Uterus (tissue), 4 donors: ENCODE measurements around the gene NUP93. TPM values are rescaled to one million over a fixed set of nuclear protein-coding genes. Genes with fewer than 3 reads are reported as not detected.
"Not testable (repeated sequence)": the region's sequence is repeated elsewhere in the genome, so short reads cannot be mapped to it uniquely, and the experiment has no call there.

Source experiments
- DNase-seq, 2 donors: peaks; one replicate each; pipeline ENCODE4 v3.0.0-alpha.2; 2019 to 2020
- H3K27ac ChIP-seq, 2 donors: fragments of 200-600 bp; sonication (generic); 1 replicate in 1 of 2; 2 replicates in 1 of 2; pipeline ENCODE4 v1.5.1; 2016 to 2018
- H3K27me3 ChIP-seq, 2 donors: fragments of 200-600 bp; sonication (generic); one replicate each; pipeline ENCODE4 v1.5.1; 2018 to 2019; ENCODE audit warnings: control low read depth in 1 of 2
- H3K36me3 ChIP-seq, 2 donors: fragments of 200-600 bp; sonication (generic); one replicate each; pipeline ENCODE4 v1.5.1; 2019; ENCODE audit warnings: control low read depth in 1 of 2
- H3K4me1 ChIP-seq, 2 donors: fragments of 200-600 bp; sonication (generic); one replicate each; pipeline ENCODE4 v1.5.1; 2018 to 2019; ENCODE audit warnings: control low read depth in 1 of 2
- H3K4me3 ChIP-seq, 2 donors: fragments of 200-600 bp; sonication (generic); 1 replicate in 1 of 2; 2 replicates in 1 of 2; pipeline ENCODE4 v1.5.1; 2018 to 2019; ENCODE audit warnings: mild to moderate bottlenecking in 1 of 2
- H3K9me3 ChIP-seq, 2 donors: fragments of 200-600 bp; sonication (generic); one replicate each; pipeline ENCODE4 v1.5.1; 2019; ENCODE audit warnings: control low read depth in 1 of 2
- POLR2A ChIP-seq, 2 donors: fragments of 450-650 bp; IDR thresholded peaks; one replicate each; pipeline ENCODE4 v1.6.1; 2016; ENCODE audit warnings: antibody characterized with exemption in 2 of 2, mild to moderate bottlenecking in 1 of 2, moderate library complexity in 1 of 2
- intact Hi-C: fragments of 100-400 bp; cut with DNase I; formaldehyde crosslinking; loops from one replicate; pipeline ENCODE4 v1.15.1; 2023; ENCODE audit warnings: low total_unique reads
- total RNA-seq, 4 donors: library from RNA; depleted of rRNA in 3 of 4; stranded (reverse); fragments of >200 nt in 3 of 4; gene quantifications; one replicate each; pipeline versions ENCODE4 v1.1.0 to v1.2.4, GENCODE V29; 2014 to 2023
- TF ChIP-seq, protein P1 (sequence below), 4 experiments: fragments of 200-600 bp in 2 of 4; fragments of 450-650 bp in 2 of 4; sonication (generic) in 2 of 4; IDR thresholded peaks; one replicate each; pipeline ENCODE4 v1.5.1; 2016 to 2019; ENCODE audit warnings: antibody characterized with exemption in 4 of 4, mild to moderate bottlenecking in 2 of 4, moderate library complexity in 1 of 4
- donor health status: DM: yes; HTN: yes; CAD: no.

Gene NUP93
- total RNA-seq, 4 donors from 2014 or later, result 17.6 to 71.0 (median 34.5) TPM

DNA sequence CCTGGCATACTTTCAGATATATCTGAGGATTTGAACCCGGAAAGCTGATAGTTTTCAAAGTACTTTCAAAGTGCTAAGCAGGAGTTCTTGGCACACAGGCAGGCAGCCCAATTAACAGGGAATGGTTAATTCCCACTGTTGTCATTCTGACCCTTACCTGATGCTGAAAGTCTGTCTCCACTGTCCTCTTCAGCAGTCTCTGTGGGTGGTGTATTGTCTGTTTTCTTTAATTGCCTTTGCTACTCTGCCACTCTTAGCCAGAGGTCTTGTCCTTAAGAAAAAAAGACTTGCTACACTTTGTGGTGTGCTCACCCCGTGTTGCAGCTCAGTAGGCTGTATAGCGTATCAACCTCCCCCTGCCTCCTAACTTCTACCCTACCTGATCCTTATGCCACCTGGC lies 71.8 kb downstream of the NUP93 start:
- Histone ChIP-seq H3K27me3 (no peaks in the 10 kb centered on the region), H3K4me3 (no peak overlapping the region), H3K9me3 (no peaks in the 10 kb centered on the region), H3K27ac (no peak overlapping the region), H3K4me1 (no peaks in the 10 kb centered on the region), H3K36me3 (no peaks in the 10 kb centered on the region)
- DNase-seq, result no peak
- TF ChIP-seq, protein P1, sequence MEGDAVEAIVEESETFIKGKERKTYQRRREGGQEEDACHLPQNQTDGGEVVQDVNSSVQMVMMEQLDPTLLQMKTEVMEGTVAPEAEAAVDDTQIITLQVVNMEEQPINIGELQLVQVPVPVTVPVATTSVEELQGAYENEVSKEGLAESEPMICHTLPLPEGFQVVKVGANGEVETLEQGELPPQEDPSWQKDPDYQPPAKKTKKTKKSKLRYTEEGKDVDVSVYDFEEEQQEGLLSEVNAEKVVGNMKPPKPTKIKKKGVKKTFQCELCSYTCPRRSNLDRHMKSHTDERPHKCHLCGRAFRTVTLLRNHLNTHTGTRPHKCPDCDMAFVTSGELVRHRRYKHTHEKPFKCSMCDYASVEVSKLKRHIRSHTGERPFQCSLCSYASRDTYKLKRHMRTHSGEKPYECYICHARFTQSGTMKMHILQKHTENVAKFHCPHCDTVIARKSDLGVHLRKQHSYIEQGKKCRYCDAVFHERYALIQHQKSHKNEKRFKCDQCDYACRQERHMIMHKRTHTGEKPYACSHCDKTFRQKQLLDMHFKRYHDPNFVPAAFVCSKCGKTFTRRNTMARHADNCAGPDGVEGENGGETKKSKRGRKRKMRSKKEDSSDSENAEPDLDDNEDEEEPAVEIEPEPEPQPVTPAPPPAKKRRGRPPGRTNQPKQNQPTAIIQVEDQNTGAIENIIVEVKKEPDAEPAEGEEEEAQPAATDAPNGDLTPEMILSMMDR (IDR thresholded peaks at IDR 0.05), result no peak
- TF ChIP-seq POLR2A (IDR thresholded peaks at IDR 0.05), result no peak
- intact Hi-C loops, result no loop called here

DNA sequence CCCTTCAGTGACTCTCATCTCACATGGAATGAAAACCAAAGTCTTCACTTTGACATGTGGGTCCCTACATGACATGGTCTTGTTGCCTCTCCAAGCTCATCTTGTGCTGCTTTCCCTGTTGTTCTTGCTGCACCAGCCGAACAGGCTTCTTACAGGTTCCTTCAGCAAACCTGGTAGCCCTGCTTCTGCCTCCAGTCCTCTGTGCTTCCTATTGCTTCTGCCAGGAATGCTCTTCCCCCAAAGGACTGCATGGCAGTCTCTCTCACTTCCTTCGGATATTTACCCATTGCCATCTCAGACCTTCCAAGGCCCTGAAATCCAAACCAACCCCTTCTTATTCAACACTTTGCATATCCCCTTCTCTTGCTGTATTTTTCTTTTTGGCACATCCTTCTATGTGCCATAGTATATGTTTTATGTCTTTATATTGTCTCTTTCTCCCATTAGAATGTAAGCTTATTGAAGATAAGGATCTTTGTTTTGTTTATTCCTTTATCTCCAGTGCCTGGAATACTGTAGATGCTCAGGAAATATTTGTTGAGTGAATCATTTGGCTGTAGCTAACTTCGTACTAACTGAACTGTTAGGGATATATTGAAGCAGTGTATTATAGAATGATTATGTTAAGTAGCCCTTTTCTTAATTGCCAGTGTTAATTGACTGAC lies 77.2 kb downstream of the NUP93 start:
- no peak for TF ChIP-seq POLR2A (IDR thresholded peaks at IDR 0.05)
- TF ChIP-seq, protein P1 (IDR thresholded peaks at IDR 0.05), result no peak
- intact Hi-C loops, result no loop called here
- no peak overlapping the region for H3K27ac ChIP-seq

DNA sequence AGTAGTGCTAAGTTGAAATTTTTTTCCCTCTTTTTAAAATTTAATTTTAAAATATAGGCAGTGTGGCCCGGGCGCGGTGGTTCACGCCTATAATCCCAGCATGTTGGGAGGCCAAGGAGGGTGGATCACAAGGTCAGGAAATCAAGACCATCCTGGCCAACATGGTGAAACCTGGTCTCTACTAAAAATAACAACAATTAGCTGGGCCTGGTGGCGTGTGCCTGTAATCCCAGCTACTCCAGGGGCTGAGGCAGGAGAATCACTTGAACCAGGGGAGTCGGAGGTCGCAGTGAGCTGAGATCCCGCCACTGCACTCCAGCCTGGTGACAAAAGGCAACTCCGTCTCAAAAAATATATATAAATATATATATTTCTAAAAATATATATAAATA lies 77.7 kb downstream of the NUP93 start:
- H3K4me1 ChIP-seq, H3K27ac ChIP-seq, H3K27me3 ChIP-seq, H3K4me3 ChIP-seq, H3K9me3 ChIP-seq, DNase-seq, H3K36me3 ChIP-seq, intact Hi-C loops: not testable (repeated sequence)

More for the DNA sequence above, 77.2 kb downstream of the NUP93 start:
- Histone ChIP-seq H3K4me1 (no peaks in the 10 kb centered on the region), H3K4me3 (no peak overlapping the region), H3K36me3 (no peaks in the 10 kb centered on the region), H3K27me3 (no peaks in the 10 kb centered on the region), H3K9me3 (no peaks in the 10 kb centered on the region)
- DNase-seq, result no peak

DNA sequence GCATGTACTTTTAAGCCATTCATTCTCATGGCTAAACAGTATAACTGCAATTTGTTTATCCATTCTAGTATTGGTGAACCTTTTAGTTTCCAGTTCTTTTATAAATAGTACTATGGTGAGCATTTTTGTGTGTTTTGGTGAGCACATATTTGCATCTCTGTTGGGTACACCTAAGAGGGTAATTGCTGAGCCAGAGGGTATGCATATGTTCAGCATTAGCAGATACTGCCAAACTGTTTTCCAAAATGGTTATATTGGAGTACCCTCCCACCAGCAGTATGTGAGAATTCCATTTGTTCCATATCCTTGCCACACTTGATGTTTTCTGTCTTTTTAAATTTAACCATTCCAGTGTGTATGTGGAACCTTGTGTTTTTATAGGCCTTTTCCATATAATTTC lies 81.0 kb downstream of the NUP93 start:
- Histone ChIP-seq H3K4me1 (no peaks in the 10 kb centered on the region), H3K36me3 (no peaks in the 10 kb centered on the region), H3K4me3 (no peak overlapping the region), H3K27me3 (no peaks in the 10 kb centered on the region), H3K9me3 (no peaks in the 10 kb centered on the region), H3K27ac (no peak overlapping the region)
- intact Hi-C loops, result no loop called here
- TF ChIP-seq, protein P1 (IDR thresholded peaks at IDR 0.05), result no peak
- TF ChIP-seq POLR2A (IDR thresholded peaks at IDR 0.05), result no peak
- no peak for DNase-seq

DNA sequence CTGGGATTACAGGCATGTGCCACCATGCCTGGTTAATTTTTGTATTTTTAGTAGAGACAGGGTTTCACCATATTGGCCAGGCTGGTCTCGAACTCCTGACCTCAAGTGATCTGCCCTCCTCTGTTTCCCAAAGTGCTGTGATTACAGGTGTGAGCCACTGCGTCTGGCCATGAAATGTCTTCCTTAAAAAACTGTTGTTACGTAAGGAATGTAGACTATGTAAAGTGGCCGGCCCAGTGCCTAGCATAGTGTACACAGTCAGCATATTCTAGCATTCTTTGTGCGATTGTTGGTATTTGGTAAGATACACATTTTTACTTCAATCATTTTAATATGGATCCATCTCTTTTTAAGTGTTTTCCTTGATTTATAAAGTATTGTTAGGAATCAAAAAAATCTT lies 81.7 kb downstream of the NUP93 start:
- H3K9me3 ChIP-seq, intact Hi-C loops, H3K36me3 ChIP-seq, H3K4me3 ChIP-seq, H3K4me1 ChIP-seq, H3K27me3 ChIP-seq, H3K27ac ChIP-seq, DNase-seq: not testable (repeated sequence)

DNA sequence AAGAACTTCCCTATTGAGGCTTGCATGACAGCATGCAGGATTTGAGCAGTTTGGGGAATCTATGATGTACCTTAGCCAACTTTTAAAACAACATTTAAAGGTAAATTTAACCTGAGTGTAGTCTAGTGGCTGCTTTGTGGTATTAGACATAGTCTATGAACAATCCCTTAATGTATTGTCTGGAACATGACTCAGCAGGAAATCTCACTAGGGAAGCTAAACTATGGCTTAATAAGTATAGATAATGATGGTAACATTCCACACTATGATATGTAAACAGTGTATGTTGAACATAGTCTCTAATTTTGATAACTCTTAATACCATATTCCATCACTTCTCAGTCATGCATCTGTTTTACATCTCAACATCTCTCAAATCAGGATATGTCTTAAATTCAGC lies 83.0 kb downstream of the NUP93 start:
- Histone ChIP-seq H3K36me3 (no peaks in the 10 kb centered on the region), H3K9me3 (no peaks in the 10 kb centered on the region), H3K27me3 (no peaks in the 10 kb centered on the region), H3K27ac (no peak overlapping the region), H3K4me1 (no peaks in the 10 kb centered on the region), H3K4me3 (no peak overlapping the region)
- intact Hi-C loops, result no loop called here
- TF ChIP-seq, protein P1 (IDR thresholded peaks at IDR 0.05), result no peak
- TF ChIP-seq POLR2A (IDR thresholded peaks at IDR 0.05), result no peak
- DNase-seq, result no peak
